ENCODE results near the gene SBK3.
"Not testable (repeated sequence)": the region's sequence is repeated elsewhere in the genome, so short reads cannot be mapped to it uniquely, and the experiment has no call there.

SBK3 gene, protein sequence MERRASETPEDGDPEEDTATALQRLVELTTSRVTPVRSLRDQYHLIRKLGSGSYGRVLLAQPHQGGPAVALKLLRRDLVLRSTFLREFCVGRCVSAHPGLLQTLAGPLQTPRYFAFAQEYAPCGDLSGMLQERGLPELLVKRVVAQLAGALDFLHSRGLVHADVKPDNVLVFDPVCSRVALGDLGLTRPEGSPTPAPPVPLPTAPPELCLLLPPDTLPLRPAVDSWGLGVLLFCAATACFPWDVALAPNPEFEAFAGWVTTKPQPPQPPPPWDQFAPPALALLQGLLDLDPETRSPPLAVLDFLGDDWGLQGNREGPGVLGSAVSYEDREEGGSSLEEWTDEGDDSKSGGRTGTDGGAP

DNA sequence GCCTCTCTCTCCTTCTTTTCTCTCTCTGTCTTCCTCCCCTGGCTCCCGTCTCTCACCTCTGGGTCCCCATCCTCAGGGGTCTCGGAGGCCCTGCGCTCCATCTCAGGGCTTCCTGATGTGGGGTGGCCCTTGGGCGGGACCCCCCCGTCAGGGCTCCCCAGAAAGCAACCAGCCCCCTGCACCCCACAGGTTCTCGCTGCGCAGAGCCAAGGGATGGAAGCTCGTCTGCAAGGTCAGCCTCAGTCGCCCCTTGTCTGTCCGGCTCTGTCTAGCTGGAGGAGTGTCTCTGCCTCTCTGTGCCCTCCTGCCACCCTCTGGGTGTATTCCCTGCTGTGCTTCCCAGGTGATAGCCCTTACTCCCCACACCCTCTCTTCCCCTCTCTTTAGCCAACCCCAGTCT, at the start of gene SBK3:
Gene SBK3 (minus strand): TSS at position 101 of the 400 bp plus-strand sequence. CDS start 0 bp downstream, at position 101.
- DNase-seq: no peak

DNA sequence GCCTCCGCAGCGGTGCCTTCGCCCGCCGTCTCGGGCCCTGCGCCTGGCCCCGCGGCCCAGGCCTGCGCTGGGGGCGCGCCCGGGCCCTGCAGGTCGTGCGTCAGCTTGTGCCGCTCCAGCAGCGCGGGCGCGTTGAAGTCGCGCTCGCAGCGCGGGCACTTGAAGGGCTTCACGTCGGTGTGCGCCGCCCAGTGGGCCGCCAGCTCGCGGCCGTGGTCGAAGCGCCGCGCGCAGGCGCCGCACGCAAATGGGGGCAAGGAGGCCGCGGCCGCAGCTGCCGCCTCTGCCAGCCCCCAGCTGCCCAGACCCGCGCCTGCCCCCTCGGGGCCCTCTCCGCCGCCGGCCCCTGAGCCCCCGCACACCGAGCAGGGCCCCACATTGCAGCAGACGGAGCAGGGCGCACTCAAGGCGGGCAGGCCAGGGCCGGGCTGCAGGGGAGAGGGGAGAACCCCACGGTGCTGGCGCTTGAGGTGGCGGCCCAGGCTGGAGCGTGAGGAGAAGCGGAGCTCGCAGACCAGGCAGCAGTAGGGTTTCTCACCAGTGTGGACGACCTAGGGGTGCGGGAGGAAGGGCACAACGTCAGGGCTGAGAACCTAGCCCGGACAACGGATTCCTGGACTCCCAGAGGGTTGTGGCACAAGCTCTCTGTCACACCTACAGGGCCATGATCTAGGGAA, 47.9 kb upstream of the SBK3 start:
- no peak for DNase-seq

DNA sequence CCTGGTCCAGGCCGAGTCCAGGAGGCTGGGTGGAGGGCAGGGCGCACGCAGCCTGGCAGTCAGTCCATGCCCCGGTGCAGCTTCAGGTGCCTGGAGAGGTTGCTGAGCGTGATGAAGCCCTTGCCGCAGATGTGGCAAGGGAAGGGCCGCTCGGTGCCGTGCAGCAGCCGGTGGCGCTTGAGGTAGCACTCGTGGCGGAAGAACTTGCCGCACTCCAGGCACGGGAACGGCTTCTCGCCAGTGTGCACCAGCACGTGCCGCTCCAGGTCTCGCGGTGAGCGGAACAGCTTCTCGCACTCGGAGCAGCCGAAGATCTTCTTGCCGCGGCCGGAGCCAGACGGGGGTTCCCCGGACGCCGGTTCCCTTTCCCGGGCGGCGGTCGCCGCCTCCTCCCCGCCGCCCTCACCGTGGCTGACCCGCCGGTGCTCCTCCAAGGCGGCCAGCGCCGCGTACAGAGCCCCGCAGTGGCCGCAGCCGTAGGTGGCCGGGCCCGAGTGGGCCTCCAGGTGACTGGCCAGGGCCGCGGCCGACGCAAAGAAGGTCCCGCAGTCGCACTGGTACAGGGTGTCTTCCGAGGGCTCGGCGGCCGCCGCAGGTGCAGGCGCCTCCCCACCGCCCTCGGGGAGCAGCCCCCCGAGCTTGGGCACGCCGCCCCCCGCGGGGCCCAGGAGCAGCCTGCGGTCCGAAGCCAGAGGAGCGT, 47.2 kb upstream of the SBK3 start:
- DNase-seq: no peak

- no peak for DNase-seq
These were observed 46.2 kb upstream of the SBK3 start for GRCh38 chr19:55591555-55591954.

DNA sequence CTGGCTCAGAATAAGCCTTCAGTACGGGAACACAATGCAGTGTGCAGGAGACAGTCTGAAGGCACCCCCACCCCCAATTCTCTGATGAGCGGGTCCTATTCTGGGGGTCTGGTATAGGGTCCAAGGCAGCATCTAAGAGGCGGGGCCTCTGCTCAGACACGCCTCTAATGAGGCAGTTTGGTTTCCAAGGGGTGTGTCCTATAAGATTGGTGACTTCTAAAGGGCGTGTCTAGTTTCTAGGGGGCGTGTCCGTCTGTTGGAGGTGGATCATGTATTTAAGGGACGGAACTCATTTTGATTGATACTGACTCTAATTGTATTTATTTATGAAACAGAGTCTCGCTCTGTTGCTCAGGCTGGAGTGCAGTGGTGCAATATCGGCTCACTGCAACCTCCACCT, 45.3 kb upstream of the SBK3 start:
- DNase-seq: no peak

- no peak for DNase-seq
These were observed 44.8 kb upstream of the SBK3 start for GRCh38 chr19:55590109-55590508.

- DNase-seq: no peak
These were observed 43.4 kb upstream of the SBK3 start for GRCh38 chr19:55588738-55589137.

DNA sequence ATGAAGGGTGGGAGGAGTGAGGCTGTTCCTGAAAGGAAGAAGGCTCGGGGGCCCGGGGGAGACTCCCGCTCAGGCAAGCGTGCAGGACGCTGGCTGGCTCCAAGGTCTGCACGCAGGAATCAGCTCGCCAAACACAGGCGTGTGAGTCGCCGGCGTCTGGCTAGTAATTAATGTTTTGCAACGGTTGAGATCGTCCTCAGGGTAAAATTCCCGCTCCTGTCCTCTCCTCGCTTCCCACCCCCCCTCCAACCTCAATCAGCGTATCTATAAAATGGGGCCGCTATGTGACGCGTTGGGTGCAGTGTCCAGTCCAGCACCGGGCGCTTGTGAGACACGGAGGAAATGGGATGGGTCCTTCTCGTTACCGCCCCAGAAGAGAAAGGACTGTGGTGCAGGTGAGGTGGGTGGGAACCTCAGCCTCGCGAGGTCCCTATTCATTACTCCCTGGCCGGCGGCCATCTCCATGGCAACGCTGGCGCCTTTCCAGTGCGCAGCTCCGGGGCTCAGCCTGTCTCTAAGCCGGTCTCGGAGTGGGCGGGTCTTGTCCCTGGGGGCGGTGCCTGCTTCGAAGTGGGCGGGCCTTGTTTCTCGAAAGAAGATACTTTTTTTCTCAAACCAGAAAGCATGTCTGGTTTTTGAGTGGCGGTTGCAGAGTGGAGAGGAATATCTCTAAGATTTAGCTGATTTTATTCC, 41.8 kb upstream of the SBK3 start:
- DNase-seq: peak; percentile 74 to 82

DNA sequence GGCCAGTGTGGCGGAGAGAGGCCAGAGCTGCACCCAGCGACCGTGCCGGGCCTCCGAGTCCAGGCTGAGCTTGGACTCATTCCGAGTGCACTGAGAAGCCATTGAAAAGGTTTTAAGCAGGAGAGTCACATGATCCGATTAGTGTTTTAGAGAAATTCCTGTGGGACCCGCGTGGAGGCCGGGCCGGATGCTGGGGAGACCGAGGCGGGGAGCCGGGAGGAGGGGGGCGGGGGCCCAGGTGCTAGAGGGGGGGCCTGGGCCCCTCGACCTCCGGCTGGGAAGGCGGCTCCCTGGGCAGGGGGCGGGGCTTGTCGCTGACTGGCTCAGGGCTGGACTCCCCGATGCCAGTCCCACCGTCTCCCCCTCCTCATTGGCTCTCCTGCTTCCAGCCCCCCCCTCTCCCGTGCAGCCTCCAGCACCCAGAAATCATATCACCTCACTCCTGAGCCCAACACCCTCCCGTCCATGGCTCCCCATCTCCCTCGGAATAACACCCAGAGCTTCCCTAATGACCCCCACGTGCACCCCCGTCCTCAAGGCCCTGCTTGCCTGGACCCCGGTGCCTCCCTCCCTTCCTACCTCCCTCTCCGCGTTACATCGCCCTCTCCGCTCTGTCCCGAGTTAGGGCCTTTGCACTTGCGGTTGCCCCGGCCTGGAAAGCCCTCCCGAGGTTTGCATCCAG, 40.5 kb upstream of the SBK3 start:
- peak; percentile 24 to 61 for DNase-seq

GRCh38 chr19:55584871-55585270, 39.5 kb upstream of the SBK3 start:
- DNase-seq: no peak

DNA sequence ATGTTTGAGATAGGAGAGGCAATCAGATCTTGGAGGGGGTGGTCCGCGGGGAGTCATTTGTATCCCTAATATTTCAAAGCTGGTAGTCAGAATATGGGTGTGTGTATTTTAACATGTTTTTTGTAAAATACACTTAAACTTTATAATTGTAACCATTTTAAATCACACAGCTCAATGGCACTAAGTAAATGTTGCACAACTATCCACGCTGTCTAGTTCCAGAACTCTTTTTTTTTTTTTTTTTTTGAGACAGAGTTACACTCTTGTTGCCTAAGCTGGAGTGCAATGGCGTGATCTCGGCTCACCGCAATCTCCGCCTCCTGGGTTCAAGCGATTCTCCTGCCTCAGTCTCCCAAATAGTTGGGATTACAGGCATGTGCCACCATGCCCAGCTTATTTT, 38.6 kb upstream of the SBK3 start:
- not testable (repeated sequence) for DNase-seq

GRCh38 chr19:55582284-55582683, 36.9 kb upstream of the SBK3 start:
- DNase-seq: not testable (repeated sequence)

- no peak for DNase-seq
These were observed 36.5 kb upstream of the SBK3 start for GRCh38 chr19:55581823-55582223.

GRCh38 chr19:55581145-55581822, 35.9 kb upstream of the SBK3 start:
- no peak for DNase-seq

DNA sequence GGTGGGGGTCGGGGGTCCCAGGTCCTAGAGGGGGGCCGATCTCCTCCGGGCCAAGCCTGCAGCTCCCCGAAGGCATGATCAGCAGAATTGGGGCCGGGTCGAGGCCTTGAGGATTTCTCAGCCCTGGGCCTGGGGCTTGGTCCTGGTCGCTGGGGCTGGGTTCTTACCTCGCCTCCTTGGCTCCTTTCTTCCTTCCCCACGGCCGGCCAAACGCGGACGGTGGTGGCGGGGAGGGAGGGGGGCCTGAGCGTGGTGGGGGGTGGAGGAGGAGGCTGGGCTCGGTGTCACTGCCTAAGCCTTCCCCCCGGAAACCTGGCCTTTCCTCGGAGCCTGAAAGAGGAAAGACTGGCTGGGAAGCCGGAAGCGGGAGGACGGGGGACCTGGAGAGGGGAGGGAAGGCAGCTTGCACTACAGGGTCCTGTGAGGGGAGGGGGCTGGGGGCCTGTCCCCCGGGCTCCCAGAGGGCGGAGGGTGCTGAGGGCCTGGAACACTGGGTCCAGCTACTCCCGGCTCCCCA, 35.3 kb upstream of the SBK3 start, which contains the start of gene ZNF579:
Gene ZNF579 (minus strand): TSS at position 221 of the 517 bp plus-strand sequence. CDS start 1,209 bp downstream, outside the sequence.
- peak; percentile 68 to 92 for DNase-seq

- no peak for DNase-seq
These were observed 34.7 kb upstream of the SBK3 start for GRCh38 chr19:55579766-55580621.

DNA sequence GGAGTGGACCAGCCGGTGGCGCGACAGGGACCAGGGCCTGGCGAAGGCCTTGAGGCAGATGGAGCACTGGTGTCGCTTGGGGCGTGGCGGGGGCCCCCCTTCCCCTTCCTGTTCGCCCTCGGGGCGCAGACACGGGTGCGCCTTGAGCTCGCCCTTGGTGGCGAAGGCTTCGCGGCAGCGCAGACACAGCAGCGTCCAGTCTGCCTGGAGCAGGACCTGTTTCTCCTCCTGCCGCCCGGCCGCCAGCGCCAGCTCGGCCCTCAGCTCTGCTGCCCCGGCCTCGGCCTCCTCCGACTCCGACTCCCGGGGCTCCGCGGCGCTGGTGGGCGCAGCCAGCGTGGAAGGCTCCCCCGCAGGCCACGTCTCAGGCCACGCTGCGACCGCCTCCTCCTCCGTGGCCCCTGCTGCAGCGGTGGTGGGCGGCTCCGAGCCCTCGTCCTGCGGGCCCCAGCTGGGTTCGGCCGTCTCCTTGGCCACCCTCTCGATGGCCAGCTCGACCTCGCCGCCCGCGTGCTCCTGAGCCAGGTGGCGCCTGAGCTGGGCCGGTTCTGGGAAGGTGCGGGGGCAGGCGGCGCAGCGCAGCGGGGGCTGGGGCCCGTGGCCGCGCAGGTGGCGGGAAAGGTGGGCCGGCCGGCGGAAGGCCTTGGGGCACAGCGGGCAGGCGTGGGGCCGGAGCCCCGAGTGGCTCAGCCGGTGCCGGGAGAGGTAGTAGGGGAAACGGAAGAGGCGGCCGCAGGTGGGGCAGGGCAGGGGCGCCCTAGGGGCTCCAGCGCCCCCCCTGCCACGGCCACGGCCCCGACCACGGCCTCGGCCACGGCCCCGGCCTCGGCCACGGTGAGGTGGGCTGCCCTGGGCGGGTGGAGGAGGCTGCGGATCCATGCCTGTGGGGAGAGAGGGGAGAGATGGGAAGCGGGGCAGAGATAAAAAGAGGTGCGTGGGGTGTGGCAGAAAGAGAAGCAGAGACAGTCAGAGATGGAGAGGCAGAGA, 33.7 kb upstream of the SBK3 start:
- no peak for DNase-seq

GRCh38 chr19:55578031-55578760, 32.9 kb upstream of the SBK3 start:
- no peak for DNase-seq

Measured in hippocampal formation (tissue), 2 donors.